ENCODE measurements around the gene GRIA4. TPM values are rescaled to one million over a fixed set of nuclear protein-coding genes. Genes with fewer than 3 reads are reported as not detected.

Gene GRIA4
- polyA plus RNA-seq, 2 of the 4 experiments (the other 2 are of a cell fraction), result not detected

DNA sequence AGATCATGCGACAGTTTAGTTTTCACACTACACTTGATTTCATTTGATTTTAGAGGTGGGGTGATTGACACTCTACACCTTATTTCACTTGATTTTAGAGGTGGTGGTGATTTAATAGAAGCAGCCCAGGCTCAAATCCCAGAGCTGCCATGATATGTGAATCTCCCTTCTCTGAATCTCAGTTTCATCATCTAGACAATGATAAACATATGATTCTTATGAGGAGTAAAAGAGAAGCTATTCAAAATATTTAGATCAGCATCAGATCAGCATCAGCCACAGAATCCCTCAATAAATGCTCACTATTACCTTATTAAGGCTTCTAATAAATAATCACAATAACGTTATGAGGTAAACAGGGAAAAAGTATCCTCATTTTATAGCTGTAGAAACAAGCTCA, 313.4 kb downstream of the GRIA4 start:
- ChIA-PET POLR2A (no interaction called here), CTCF (no interaction called here)
- H3K27ac ChIP-seq, result no peak overlapping the region
- H3K4me1 ChIP-seq, result no peaks in the 10 kb centered on the region
- ATAC-seq (no peak), DNase-seq (ENCODE audit: low read depth in 1 of 2, low spot score in 1 of 2) (no peak), FAIRE-seq (no peak)
- no peak overlapping the region for H3K4me3 ChIP-seq
- TF ChIP-seq CHD2 (IDR thresholded peaks at IDR 0.05; ENCODE audit: low read length, partially characterized antibody) (no peak), HOXB5 (CRISPR knock-in tag; IDR thresholded peaks at IDR 0.05) (no peak), RAD21 (conservative IDR thresholded peaks at IDR 0.05 in 1 of 2, IDR thresholded peaks at IDR 0.05 in 1 of 2) (no peak), NFE2L2 (conservative IDR thresholded peaks at IDR 0.05; ENCODE audit: low read length) (no peak), SMC3 (IDR thresholded peaks at IDR 0.05) (no peak), ZFP36 (IDR thresholded peaks at IDR 0.05; ENCODE audit: borderline replicate concordance, partially characterized antibody) (no peak), POLR2AphosphoS2 (conservative IDR thresholded peaks at IDR 0.05; ENCODE audit: low read length) (no peak), MAZ (IDR thresholded peaks at IDR 0.05; ENCODE audit: borderline replicate concordance, low read depth, low read length) (no peak), RFX5 (IDR thresholded peaks at IDR 0.05) (no peak), CBX2 (IDR thresholded peaks at IDR 0.05; ENCODE audit: borderline replicate concordance, low read depth) (no peak), TFCP2L1 (CRISPR knock-in tag; IDR thresholded peaks at IDR 0.05) (no peak)
- TF ChIP-seq, protein P1, sequence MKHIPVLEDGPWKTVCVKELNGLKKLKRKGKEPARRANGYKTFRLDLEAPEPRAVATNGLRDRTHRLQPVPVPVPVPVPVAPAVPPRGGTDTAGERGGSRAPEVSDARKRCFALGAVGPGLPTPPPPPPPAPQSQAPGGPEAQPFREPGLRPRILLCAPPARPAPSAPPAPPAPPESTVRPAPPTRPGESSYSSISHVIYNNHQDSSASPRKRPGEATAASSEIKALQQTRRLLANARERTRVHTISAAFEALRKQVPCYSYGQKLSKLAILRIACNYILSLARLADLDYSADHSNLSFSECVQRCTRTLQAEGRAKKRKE (CRISPR knock-in tag; IDR thresholded peaks at IDR 0.05; ENCODE audit: low read depth), result no peak
- TF ChIP-seq, protein P2, sequence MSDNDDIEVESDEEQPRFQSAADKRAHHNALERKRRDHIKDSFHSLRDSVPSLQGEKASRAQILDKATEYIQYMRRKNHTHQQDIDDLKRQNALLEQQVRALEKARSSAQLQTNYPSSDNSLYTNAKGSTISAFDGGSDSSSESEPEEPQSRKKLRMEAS (IDR thresholded peaks at IDR 0.05), result no peak
- WGBS (ENCODE audit: missing lambda C conversion rate), result 49% methylated on average over 2 of the region's 2 CpGs
- H3K4me2 ChIP-seq, result no peak overlapping the region
- H3K9me3 ChIP-seq, result no peaks in the 10 kb centered on the region

DNA sequence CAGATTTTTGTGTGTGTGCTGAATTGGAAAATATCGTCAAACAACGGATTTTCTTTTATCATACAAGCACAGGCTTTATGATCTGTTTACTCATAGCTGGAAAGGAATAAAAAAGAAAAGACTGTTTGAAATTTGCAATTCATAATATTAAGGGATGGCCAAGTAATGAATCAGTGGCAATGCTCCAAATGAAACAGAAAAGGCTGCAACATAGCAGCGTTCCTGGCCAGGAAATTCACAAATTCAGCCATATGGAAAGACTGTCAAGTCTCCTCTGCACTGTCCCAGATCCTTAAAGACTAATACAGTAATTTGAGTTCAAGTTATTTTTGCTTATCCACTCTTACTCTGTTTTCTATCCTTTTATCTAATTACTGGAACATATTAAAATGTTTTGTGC, 313.9 kb downstream of the GRIA4 start:
- CTCF ChIA-PET, result no interaction called here
- ATAC-seq (no peak), FAIRE-seq (no peak), DNase-seq (ENCODE audit: low read depth in 1 of 2, low spot score in 1 of 2) (no peak)
- Histone ChIP-seq H3K4me1 (no peaks in the 10 kb centered on the region), H3K27ac (no peak overlapping the region), H3K9me3 (no peaks in the 10 kb centered on the region), H3K4me3 (no peak overlapping the region), H3K4me2 (no peak overlapping the region)
- POLR2A ChIA-PET, result no interaction called here
- TF ChIP-seq RARB (CRISPR knock-in tag; IDR thresholded peaks at IDR 0.05), result no peak
- TF ChIP-seq, protein P3, sequence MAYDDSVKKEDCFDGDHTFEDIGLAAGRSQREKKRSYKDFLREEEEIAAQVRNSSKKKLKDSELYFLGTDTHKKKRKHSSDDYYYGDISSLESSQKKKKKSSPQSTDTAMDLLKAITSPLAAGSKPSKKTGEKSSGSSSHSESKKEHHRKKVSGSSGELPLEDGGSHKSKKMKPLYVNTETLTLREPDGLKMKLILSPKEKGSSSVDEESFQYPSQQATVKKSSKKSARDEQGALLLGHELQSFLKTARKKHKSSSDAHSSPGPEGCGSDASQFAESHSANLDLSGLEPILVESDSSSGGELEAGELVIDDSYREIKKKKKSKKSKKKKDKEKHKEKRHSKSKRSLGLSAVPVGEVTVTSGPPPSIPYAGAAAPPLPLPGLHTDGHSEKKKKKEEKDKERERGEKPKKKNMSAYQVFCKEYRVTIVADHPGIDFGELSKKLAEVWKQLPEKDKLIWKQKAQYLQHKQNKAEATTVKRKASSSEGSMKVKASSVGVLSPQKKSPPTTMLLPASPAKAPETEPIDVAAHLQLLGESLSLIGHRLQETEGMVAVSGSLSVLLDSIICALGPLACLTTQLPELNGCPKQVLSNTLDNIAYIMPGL (CRISPR knock-in tag; IDR thresholded peaks at IDR 0.05; ENCODE audit: borderline replicate concordance), result no peak
- TF ChIP-seq, protein P4, sequence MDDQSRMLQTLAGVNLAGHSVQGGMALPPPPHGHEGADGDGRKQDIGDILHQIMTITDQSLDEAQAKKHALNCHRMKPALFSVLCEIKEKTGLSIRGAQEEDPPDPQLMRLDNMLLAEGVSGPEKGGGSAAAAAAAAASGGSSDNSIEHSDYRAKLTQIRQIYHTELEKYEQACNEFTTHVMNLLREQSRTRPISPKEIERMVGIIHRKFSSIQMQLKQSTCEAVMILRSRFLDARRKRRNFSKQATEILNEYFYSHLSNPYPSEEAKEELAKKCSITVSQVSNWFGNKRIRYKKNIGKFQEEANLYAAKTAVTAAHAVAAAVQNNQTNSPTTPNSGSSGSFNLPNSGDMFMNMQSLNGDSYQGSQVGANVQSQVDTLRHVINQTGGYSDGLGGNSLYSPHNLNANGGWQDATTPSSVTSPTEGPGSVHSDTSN (IDR thresholded peaks at IDR 0.05), result no peak
- no peak for TF ChIP-seq KDM5A (IDR thresholded peaks at IDR 0.05)
- TF ChIP-seq JUN (IDR thresholded peaks at IDR 0.05), result no peak
- TF ChIP-seq MYC (IDR thresholded peaks at IDR 0.05; ENCODE audit: borderline replicate concordance, low read length), result no peak
- no peak for TF ChIP-seq NPAS2 (CRISPR knock-in tag; IDR thresholded peaks at IDR 0.05; ENCODE audit: borderline replicate concordance)
- no peak for TF ChIP-seq HOXB5 (CRISPR knock-in tag; IDR thresholded peaks at IDR 0.05)
- 49% methylated on average over 3 of the region's 3 CpGs for WGBS (ENCODE audit: missing lambda C conversion rate)

All from A549 (cell line).